Osteocyte (in vitro differentiated cells): ENCODE data around the gene BAIAP3. TPM values are rescaled to one million over a fixed set of nuclear protein-coding genes. Genes with fewer than 3 reads are reported as not detected.

Source experiments
- DNase-seq: peaks from one replicate; pipeline ENCODE4 v3.0.0; 2021; ENCODE audit warnings: mixed read lengths; ENCODE audit not compliant: unreplicated experiment; ENCODE audit errors: extremely low spot score
- H3K27ac Mint-ChIP-seq: one replicate; pipeline ENCODE4 v1.8.0; 2021; ENCODE audit warnings: mild to moderate bottlenecking, mixed read lengths; ENCODE audit not compliant: unreplicated experiment
- H3K27me3 Mint-ChIP-seq: one replicate; pipeline ENCODE4 v1.8.0; 2021; ENCODE audit warnings: mixed read lengths; ENCODE audit not compliant: unreplicated experiment
- H3K36me3 Mint-ChIP-seq: one replicate; pipeline ENCODE4 v1.8.0; 2021; ENCODE audit warnings: mixed read lengths; ENCODE audit not compliant: unreplicated experiment
- H3K4me1 Mint-ChIP-seq: one replicate; pipeline ENCODE4 v1.8.0; 2021; ENCODE audit warnings: mixed read lengths; ENCODE audit not compliant: unreplicated experiment
- H3K4me3 Mint-ChIP-seq: one replicate; pipeline ENCODE4 v1.8.0; 2021; ENCODE audit warnings: mild to moderate bottlenecking, moderate library complexity, mixed read lengths; ENCODE audit not compliant: unreplicated experiment
- H3K9me3 Mint-ChIP-seq: one replicate; pipeline ENCODE4 v1.8.0; 2021; ENCODE audit warnings: mixed read lengths; ENCODE audit not compliant: unreplicated experiment
- total RNA-seq: library from RNA; stranded (reverse); gene quantifications from 2 replicates; pipeline ENCODE4 v1.2.1, GENCODE V29; 2021
- TF ChIP-seq, protein P1 (sequence below): fragments of 200-600 bp; sonication (generic); IDR thresholded peaks from 2 replicates; pipeline ENCODE4 v1.5.0; 2021; ENCODE audit warnings: antibody characterized with exemption, mild to moderate bottlenecking, moderate library complexity

The BAIAP3 gene
- total RNA-seq, 1 donor from 2014 or later, result 0.48 TPM

- H3K27ac Mint-ChIP-seq, result no peak overlapping the region
- no peak overlapping the region for H3K4me3 Mint-ChIP-seq
- TF ChIP-seq, protein P1, sequence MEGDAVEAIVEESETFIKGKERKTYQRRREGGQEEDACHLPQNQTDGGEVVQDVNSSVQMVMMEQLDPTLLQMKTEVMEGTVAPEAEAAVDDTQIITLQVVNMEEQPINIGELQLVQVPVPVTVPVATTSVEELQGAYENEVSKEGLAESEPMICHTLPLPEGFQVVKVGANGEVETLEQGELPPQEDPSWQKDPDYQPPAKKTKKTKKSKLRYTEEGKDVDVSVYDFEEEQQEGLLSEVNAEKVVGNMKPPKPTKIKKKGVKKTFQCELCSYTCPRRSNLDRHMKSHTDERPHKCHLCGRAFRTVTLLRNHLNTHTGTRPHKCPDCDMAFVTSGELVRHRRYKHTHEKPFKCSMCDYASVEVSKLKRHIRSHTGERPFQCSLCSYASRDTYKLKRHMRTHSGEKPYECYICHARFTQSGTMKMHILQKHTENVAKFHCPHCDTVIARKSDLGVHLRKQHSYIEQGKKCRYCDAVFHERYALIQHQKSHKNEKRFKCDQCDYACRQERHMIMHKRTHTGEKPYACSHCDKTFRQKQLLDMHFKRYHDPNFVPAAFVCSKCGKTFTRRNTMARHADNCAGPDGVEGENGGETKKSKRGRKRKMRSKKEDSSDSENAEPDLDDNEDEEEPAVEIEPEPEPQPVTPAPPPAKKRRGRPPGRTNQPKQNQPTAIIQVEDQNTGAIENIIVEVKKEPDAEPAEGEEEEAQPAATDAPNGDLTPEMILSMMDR, result no peak
- H3K27me3 Mint-ChIP-seq, result no peaks in the 10 kb centered on the region
- H3K9me3 Mint-ChIP-seq, result no peaks in the 10 kb centered on the region
- DNase-seq, result no peak
- no peaks in the 10 kb centered on the region for H3K4me1 Mint-ChIP-seq
- peaks cover 19% of the 10 kb centered on the region for H3K36me3 Mint-ChIP-seq
Observed at GRCh38 chr16:1324286-1324826, 9.1 kb upstream of the BAIAP3 start.

DNA sequence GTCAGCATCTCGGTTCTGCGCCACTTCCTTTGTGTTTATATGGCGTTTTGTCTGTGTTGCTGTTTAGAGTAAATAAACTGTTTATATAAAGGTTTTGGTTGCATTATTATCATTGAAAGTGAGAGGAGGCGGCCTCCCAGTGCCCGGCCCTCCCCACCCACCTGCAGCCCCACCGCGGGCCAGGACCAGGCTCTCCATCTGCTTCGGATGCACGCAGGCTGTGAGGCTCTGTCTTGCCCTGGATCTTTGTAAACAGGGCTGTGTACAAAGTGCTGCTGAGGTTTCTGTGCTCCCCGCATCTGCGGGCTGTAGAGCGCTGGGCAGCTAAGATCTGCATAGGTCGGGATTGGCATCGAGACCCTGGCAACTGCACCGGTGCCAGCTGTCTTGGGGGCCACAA lies 8.2 kb upstream of the BAIAP3 start:
- DNase-seq, result no peak
- Mint-ChIP-seq H3K27me3 (no peaks in the 10 kb centered on the region), H3K4me3 (no peak overlapping the region), H3K27ac (no peak overlapping the region), H3K4me1 (no peaks in the 10 kb centered on the region), H3K9me3 (no peaks in the 10 kb centered on the region), H3K36me3 (peaks cover 10% of the 10 kb centered on the region)
- TF ChIP-seq, protein P1, result no peak

DNA sequence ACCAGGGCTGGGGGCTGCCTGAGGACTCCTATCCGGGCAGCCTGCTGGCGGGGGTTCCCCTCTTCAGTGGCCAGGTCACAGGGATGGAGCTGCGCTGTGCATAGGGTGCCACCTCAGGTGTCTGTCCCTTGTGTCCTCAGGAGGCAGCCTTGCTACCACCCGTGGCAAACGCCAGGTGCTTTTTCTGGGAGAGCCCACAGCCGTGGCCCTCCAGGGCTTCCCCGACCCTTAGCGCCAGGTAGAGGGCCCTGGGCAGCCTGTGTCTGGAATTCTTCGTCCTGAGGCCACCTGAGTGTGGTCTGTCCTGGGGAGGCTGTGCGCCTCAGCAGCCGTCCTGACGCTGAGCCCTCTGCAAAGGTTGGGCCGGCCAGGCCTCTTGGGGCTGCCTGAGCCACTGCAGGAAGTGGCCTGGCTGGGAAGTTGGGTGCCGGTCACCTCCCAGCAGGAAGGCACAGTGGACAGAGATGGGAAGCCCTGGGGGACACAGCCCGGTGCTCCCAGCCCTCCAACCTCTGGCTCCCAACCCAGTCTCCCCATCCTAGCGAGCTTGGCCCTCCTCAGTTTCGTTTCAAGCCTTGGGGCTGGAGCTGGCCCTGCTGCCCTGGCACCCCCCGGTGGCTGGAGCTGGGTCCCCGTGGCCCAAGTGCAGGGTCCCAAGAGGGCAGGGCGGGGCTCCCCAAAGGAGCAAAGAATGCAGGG lies 7.6 kb upstream of the BAIAP3 start:
- Mint-ChIP-seq H3K36me3 (peaks cover 9% of the 10 kb centered on the region), H3K4me3 (no peak overlapping the region), H3K4me1 (no peaks in the 10 kb centered on the region), H3K27ac (no peak overlapping the region), H3K9me3 (no peaks in the 10 kb centered on the region), H3K27me3 (no peaks in the 10 kb centered on the region)
- DNase-seq, result no peak
- TF ChIP-seq, protein P1, result no peak

DNA sequence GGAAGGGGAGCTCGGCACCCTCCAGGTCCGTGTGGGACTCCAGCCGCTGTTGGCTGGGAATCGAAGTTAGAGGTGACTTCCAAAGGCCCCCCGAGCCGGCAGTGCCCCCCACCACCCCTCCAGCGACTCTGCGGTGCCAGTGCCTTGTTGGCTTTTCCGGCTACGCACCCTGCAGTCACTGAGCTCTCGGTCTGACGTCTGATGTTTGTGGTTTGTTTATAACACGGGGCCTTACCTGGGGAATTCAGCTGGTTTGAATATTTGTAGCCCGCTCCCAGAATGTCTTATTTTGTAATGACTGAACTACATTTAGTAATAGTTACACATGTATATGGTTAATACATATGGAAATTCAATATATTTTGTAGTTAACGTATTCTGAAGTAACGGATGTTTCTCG lies 7.1 kb upstream of the BAIAP3 start:
- Mint-ChIP-seq H3K27ac (no peak overlapping the region), H3K36me3 (peaks cover 9% of the 10 kb centered on the region), H3K27me3 (peaks cover 2% of the 10 kb centered on the region), H3K4me3 (no peak overlapping the region), H3K9me3 (no peaks in the 10 kb centered on the region), H3K4me1 (peaks cover 2% of the 10 kb centered on the region)
- no peak for DNase-seq
- TF ChIP-seq, protein P1, result no peak

DNA sequence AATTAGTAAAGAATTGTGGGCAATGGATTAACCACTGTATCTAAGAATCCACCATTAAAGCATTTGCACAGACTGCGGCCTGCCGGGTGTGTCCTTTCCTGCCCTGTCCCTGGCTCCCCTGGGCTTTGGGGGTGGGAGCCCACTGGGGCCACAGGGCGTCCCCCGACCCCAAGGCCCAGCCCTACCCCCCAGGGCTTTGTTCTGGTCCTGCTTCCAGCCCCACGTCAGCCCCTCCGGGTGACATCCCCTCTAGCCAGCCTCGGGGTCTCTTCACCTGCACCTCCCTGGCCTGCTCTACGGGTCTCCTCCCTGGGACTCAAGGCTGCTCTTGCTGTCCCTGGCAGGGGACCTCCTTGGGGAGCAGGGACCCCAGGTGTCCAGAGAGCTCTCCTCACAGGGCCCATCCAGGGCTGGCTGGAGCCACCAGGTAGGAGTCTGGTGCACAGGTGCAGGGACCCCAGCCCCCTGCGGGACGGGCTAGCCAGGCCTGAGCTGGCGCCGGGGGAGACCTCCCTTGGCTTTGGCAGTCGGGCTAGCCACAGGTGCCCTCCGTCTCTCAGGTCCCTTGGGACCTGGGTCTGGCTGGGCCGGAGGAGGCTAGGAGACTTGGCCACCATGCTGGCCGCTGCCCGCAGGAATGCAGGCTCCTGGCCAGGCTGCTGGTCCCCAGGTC lies 6.4 kb upstream of the BAIAP3 start:
- TF ChIP-seq, protein P1, result no peak
- H3K4me1 Mint-ChIP-seq, result peaks cover 7% of the 10 kb centered on the region
- H3K36me3 Mint-ChIP-seq, result peaks cover 9% of the 10 kb centered on the region
- no peak for DNase-seq
- H3K9me3 Mint-ChIP-seq, result no peaks in the 10 kb centered on the region
- H3K27ac Mint-ChIP-seq, result no peak overlapping the region
- H3K4me3 Mint-ChIP-seq, result no peak overlapping the region
- H3K27me3 Mint-ChIP-seq, result peaks cover 7% of the 10 kb centered on the region
